HG03139 (cell line): ENCODE results near the gene CACNA2D4.

Source experiments
- ATAC-seq: cut with Tn5 transposase; IDR thresholded peaks from one replicate; pipeline ENCODE4 v1.9.1; 2021; ENCODE audit not compliant: unreplicated experiment

The CACNA2D4 gene

GRCh38 chr12:1888923-1889322 lies 29.5 kb downstream of the CACNA2D4 start:
- no peak for ATAC-seq

GRCh38 chr12:1886396-1887008 lies 31.9 kb downstream of the CACNA2D4 start:
- no peak for ATAC-seq

- no peak for ATAC-seq
These were observed 32.7 kb downstream of the CACNA2D4 start for GRCh38 chr12:1885599-1886245.

GRCh38 chr12:1885082-1885596 lies 33.3 kb downstream of the CACNA2D4 start:
- ATAC-seq = no peak

GRCh38 chr12:1884651-1885050 lies 33.8 kb downstream of the CACNA2D4 start:
- ATAC-seq = no peak

- no peak for ATAC-seq
These were observed 34.9 kb downstream of the CACNA2D4 start for GRCh38 chr12:1883513-1883912.

- no peak for ATAC-seq
These were observed 35.5 kb downstream of the CACNA2D4 start for GRCh38 chr12:1882850-1883470.

GRCh38 chr12:1882405-1882804 lies 36.0 kb downstream of the CACNA2D4 start:
- no peak for ATAC-seq

- no peak for ATAC-seq
These were observed 36.5 kb downstream of the CACNA2D4 start for GRCh38 chr12:1881936-1882335.

- ATAC-seq = no peak
These were observed 37.2 kb downstream of the CACNA2D4 start for GRCh38 chr12:1881301-1881700.

- no peak for ATAC-seq
These were observed 37.6 kb downstream of the CACNA2D4 start for GRCh38 chr12:1880876-1881275.

GRCh38 chr12:1880153-1880845 lies 38.2 kb downstream of the CACNA2D4 start:
- no peak for ATAC-seq

- ATAC-seq = no peak
These were observed 38.8 kb downstream of the CACNA2D4 start for GRCh38 chr12:1879633-1880032.

GRCh38 chr12:1878695-1879094 lies 39.8 kb downstream of the CACNA2D4 start:
- ATAC-seq = no peak

- ATAC-seq = no peak
These were observed 40.2 kb downstream of the CACNA2D4 start for GRCh38 chr12:1878214-1878613.

GRCh38 chr12:1877169-1877878 lies 41.1 kb downstream of the CACNA2D4 start:
- no peak for ATAC-seq

GRCh38 chr12:1876086-1876485 lies 42.4 kb downstream of the CACNA2D4 start:
- ATAC-seq = no peak

- no peak for ATAC-seq
These were observed 42.8 kb downstream of the CACNA2D4 start for GRCh38 chr12:1875608-1876007.

- no peak for ATAC-seq
These were observed 44.6 kb downstream of the CACNA2D4 start for GRCh38 chr12:1873531-1874510.

GRCh38 chr12:1872448-1872847 lies 46.0 kb downstream of the CACNA2D4 start:
- no peak for ATAC-seq
